ENCODE data around the gene CANT1.
"Not testable (repeated sequence)": the region's sequence is repeated elsewhere in the genome, so short reads cannot be mapped to it uniquely, and the experiment has no call there.

CANT1 gene

DNA sequence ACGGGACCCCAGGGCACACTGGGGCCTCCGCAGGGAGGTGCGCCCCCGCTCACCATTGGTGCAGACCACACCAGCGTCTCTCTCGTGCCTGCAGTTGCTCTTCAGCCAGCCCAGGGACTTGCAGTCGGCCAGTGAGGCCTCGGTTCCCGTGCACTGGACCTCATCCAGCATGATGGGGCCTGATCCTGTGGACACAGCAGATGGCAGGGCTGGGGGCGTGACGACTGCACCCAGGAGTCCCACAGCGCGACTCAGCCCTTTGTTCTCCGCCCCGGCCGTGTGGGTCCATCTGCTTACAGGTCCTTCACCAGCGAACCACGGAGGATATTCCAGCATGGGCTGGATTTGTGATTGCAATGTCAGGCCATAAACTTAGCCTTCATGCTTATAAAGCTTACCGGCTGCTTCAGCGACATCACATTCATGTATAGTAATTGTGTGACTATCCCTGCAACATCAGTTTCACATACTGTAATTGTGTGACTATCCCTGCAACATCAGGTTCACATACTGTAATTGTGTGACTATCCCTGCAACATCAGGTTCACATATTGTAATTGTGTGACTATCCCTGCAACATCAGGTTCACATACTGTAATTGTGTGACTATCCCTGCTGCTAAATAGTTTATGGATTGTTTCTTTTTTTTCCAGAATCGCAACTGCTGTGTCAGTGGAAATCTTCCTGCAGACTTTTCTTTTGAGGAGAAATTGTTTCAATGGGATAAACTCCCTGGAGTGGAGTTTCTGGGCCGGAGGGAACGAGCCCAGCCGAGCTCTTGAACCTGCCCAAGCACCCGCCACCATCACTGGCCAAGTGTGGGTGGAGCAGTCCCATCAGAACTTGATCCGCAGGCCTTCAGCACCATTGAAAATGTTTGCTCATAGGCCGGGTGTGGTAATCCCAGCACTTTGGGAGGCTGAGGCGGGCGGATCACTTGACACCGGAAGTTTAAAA is 34.7 kb downstream of the CANT1 start:
- DNase-seq = no peak

GRCh38 chr17:78973792-78974520 is 35.6 kb downstream of the CANT1 start:
- no peak for DNase-seq

- no peak for DNase-seq
Measured at GRCh38 chr17:78973196-78973595, 36.4 kb downstream of the CANT1 start.

GRCh38 chr17:78972507-78973105 is 37.0 kb downstream of the CANT1 start:
- DNase-seq = no peak

- no peak for DNase-seq
Measured at GRCh38 chr17:78971756-78972506, 37.6 kb downstream of the CANT1 start.

DNA sequence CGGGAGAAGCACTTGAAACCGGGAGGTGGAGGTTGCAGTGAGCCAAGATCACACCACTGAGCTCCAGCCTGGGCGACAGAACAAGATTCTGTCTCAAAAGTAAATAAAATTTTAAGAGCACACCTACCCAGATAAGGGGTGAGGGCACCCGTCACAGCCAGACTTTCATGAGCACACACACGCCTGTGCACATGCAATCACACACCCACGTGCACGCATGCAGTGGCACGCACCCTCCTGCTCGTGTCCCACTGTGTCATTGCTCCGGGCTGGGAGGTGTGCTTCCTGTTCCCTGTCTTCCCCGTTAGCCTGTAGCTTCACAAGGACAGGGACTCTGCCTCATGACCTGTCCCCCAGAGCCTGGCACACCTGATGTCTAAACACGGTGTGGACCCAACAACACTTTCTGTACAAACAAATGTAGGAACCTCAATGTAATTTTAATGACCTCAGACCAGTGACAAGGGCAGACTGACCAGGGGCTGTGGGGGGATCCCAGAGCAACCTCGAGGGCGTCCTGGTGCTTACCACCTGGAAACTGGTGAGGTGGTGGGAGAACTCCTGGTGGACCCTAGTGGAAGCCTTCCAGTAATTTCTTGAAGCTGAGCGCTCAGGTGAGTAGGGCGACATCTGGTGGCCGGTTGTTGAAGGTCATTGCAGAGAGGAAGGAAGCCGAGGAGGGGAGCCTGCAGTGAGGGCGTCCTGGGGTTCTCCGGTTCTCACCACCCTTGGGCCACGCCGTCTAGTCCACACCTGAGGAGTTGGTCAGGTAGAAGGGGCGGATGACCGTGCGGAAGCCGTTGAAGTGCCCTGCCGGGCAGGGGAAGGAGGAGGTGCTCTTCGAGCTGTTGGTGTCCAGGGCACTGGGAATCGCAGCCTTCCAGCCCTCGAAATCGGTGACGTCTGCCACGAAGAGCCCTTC is 38.5 kb downstream of the CANT1 start:
- DNase-seq = peak; percentile 64

DNA sequence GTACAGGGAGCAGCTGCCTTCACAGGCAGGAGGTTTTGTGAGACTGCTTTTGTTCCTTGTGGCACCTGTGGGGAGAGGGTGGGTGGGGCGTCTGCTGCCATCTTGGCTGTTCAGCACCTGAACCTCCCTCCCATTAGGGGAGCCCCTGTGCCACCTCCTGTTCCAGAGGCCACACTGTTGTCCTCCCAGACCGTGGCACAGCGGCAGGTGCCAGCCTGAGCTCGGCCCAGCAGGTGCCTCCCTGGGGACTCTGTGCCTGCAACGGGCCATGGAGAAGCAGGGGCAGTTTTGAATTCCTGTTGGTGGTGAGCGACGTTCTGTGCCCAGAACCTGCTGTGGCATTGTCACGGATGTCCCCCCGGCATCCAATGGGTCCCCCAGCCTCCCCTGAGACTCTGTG is 39.7 kb downstream of the CANT1 start:
- DNase-seq = no peak

GRCh38 chr17:78967782-78968362 is 41.7 kb downstream of the CANT1 start:
- no peak for DNase-seq

DNA sequence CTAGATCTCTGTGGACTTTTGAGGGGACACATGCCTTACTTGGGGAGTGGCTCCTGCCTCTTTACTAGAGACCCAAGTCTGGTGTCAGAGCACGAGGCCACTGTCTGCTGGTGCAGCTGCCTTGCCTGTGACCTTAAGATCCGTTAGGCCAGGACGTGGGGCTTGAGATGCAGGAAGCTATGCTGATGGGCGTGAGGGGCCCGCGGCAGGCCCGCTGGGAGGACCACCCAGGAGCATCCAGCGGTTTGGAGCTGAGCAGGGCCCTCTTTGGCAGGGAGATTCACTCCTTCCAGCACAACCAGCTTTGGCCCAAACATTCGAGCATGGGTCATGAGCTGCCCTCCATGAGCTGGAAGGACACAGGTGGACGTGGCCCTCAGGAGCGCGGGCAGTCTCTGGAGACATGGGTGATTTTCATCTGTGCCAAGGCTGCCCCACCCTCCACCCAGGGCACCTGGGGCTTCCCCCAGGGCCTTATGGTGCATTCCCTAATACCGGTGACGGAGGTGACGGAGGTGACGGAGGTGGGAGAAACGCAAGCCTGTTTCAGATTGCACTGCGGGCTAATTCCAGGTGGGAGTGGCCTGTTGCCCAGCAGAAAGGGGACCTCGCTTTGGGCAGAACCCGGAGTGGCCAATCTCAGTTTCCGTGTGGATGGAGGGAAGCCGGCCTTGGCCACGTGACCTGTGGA is 42.5 kb downstream of the CANT1 start:
- no peak for DNase-seq

DNA sequence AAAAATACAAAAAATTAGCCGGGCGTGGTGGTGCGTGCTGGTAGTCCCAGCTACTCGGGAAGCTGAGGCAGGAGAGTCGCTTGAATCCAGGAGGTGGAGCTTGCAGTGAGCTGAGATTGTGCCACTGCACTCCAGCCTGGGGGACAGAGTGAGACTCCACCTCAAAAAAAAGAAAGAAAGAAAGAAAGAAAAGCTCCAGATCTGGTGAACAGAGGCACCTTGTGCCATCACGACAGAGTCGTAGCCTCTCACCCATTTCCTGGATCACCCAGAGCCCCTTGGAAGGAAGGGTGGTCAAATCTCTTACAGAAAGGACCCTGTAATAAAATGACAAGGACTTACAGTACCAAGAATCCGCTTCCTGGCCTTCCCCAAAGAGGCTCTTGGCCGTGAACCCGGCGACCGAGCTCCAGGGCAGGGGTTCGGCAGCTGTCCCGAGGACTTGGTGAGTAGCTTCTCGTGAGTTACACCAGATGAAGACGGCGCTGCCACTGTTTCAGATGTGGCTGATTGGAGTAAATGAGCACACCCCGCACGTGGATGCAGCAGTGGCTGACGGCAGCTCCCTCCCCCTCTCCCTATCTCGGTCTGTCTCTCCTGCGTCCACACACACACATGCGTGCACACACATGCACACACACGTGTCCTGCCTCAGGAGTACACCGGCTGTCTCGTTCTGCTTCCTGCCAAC is 43.3 kb downstream of the CANT1 start:
- DNase-seq = no peak

DNA sequence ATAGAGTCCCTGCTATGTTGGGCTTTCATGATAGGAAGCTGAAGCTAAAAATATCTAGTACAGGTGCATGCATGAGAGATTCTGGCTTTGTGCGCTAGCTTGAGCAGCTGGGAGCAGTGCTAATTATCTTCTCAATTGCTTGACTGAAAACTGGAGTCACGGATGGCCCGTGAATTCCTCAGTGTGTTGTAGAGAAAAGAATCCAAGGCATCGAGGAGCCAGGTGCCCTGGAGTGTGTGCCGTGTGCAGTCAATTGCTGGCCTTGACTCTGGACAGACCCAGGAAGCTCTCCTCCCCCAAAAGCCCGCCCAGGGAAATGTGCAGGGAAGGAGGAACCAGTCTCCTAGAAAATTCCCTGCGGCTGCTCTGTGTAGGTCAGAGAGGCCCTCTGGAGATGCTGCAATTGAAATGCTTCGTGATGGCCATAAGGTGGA is 44.1 kb downstream of the CANT1 start:
- DNase-seq = no peak

GRCh38 chr17:78963378-78963777 is 46.2 kb downstream of the CANT1 start:
- DNase-seq = no peak

GRCh38 chr17:78962984-78963348 is 46.6 kb downstream of the CANT1 start:
- not testable (repeated sequence) for DNase-seq

- no peak for DNase-seq
Measured at GRCh38 chr17:78962345-78962983, 47.1 kb downstream of the CANT1 start.

- DNase-seq = no peak
Measured at GRCh38 chr17:78961571-78961970, 48.0 kb downstream of the CANT1 start.

DNA sequence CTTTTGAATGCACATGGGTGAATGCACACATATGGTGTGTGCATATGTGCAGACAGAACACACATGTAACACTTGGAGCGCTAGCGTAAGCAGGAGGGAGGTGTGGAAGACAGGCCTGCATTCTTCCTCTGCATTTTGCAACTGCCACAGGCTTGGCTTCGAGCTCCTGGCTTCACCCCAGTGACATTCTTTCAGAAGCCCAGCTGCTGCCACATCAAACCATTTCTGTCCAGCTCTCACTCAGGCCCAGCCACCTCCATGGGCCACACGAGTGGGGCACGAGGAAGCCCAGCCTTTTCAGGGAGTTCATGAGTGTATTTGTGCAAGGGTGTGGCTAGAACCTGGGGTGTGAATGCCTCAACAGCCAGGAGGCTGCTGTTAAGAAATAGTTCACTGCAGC is 48.6 kb downstream of the CANT1 start:
- no peak for DNase-seq

DNA sequence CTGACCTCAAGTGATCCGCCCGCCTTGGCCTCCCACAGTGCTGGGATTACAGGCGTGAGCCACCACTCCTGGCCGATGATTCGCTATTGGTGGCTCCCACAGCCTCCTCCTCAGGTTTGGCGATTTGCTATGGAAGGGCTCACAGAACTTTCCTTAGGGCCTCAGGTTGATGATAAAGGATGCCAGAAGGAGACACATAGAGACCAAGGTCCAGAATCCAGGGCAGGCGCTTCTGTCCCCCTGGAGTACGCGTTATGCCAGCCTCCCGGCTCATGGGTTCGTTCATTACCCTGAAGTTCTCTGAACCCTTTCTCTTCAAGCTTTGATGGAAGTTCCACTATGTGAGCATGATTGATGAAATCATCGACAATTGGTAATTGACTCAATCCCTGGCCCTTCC is 49.8 kb downstream of the CANT1 start:
- DNase-seq = no peak

GRCh38 chr17:78958641-78959127 is 50.9 kb downstream of the CANT1 start:
- no peak for DNase-seq

- DNase-seq = no peak
Measured at GRCh38 chr17:78957128-78957527, 52.4 kb downstream of the CANT1 start.

Measured in CD4-positive, alpha-beta T cell treated with Interferon gamma for 1 hour (primary cell).